Pancreas (tissue), 10 donors: Measurements from ENCODE around the gene PCYOX1L. TPM values are rescaled to one million over a fixed set of nuclear protein-coding genes. Genes with fewer than 3 reads are reported as not detected.

ENCODE experiments used
- ATAC-seq, 4 donors: fragments of 200-7000 bp; cut with Tn5 transposase; one replicate each; pipeline versions ENCODE4 v1.8.0 to v1.9.1; 2020; ENCODE audit warnings: mild to moderate bottlenecking in 4 of 4, moderate library complexity in 4 of 4
- DNase-seq, 6 donors: peaks; one replicate each; pipeline ENCODE4 v3.0.0-alpha.2; 2020
- FAIRE-seq: peaks from 2 replicates; lab custom pipeline; 2012; peaks lifted over from hg19 to GRCh38; lab: Jason Lieb, UNC
- H3K27ac ChIP-seq, 4 donors: fragments of 200-600 bp; sonication (generic); 1 replicate in 3 of 4; 2 replicates in 1 of 4; pipeline versions ENCODE4 v1.5.0 to v1.8.0; 2020
- H3K27me3 ChIP-seq, 4 donors: fragments of 200-600 bp; one replicate each; pipeline ENCODE4 v1.8.0; 2021
- H3K36me3 ChIP-seq, 3 donors: fragments of 200-600 bp; sonication (generic) in 1 of 3; one replicate each; pipeline versions ENCODE4 v1.5.0 to v1.8.0; 2020 to 2021
- H3K4me1 ChIP-seq, 3 donors: fragments of 200-600 bp; one replicate each; pipeline ENCODE4 v1.8.0; 2021
- H3K4me3 ChIP-seq, 4 donors: fragments of 200-600 bp; sonication (generic) in 2 of 4; one replicate each; pipeline versions ENCODE4 v1.5.0 to v1.8.0; 2020 to 2021
- H3K9me3 ChIP-seq, 4 donors: fragments of 200-600 bp; one replicate each; pipeline ENCODE4 v1.8.0; 2021
- WGBS, 2 donors: extraction: QIAGEN DNeasy Blood & Tissue Kit; methylation state at CpG; one replicate each; pipeline ENCODE4 v1.1.7; 2013; 5-methylcytosine and 5-hydroxymethylcytosine counted together
- intact Hi-C, 3 donors: fragments of 100-400 bp; cut with DNase I; formaldehyde crosslinking; loops; one replicate each; pipeline versions ENCODE4 v1.11.1 to v1.14.2; 2022
- polyA plus RNA-seq, 2 donors: library from polyadenylated mRNA; stranded (reverse); fragments of 200-250 nt; gene quantifications; one replicate each; pipeline ENCODE4 v1.2.3, GENCODE V29; 2013
- total RNA-seq, 6 donors: library from RNA; stranded (reverse); fragmentation: NEBNext Ultra II Directional in 4 of 6; extraction: Animal tissue kit (Norgen Biotek cat#: 25700) in 4 of 6; gene quantifications; one replicate each; pipeline versions ENCODE4 v1.2.1 to v1.2.4, GENCODE V29; 2021 to 2023
- TF ChIP-seq, protein P1 (sequence below), 4 donors: fragments of 200-600 bp; sonication (generic) in 3 of 4; IDR thresholded peaks; one replicate each; pipeline versions ENCODE4 v1.5.0 to v1.8.0; 2021; ENCODE audit warnings: antibody characterized with exemption in 4 of 4
- donor health status: healthy with polysubstance abuse.
- donor health status: DM: no; HTN: no; CAD: no; lungs with moderate emphysema.
- donor health status: DM: no; HTN: no; CAD: no.
- donor health status: control.
- donor health status: control.
- donor health status: Bipolar disorder and iron deficiency.
- donor health status: DM: yes; HTN: yes; CAD: no.
- donor health status: DM: no; HTN: no; CAD: no.
- donor health status: DM: no; HTN: no; CAD: no.
- donor health status: DM: yes; HTN: yes; CAD: no.

The PCYOX1L gene
- total and polyA plus RNA-seq, 8 donors, result 2.1 to 11.5 (median 3.8) TPM

DNA sequence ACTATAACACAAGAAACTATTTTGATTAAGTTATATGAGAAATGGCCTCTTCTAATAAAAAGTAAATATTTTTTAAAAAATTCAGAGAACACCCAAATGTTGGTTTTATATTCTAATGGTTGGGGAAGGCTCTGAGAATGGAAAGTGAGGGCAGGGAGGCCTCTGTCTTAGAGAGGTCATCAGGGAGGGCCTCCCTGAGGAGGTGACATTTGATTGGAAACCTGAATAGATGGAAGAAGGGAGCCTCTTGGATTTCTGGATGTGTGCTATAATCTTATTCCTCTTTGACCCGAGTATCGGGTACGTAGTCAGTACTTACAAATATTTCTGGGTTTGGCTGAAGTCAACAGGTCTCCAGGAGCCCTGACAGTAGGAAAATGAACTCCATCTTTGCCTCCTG is 38.7 kb upstream of the PCYOX1L start:
- H3K27me3 ChIP-seq, result no peaks in the 10 kb centered on the region
- H3K4me1 ChIP-seq, result peaks cover 7 to 10% (median 9%) of the 10 kb centered on the region in 3 donors
- DNase-seq, result no peak
- no peak overlapping the region for H3K4me3 ChIP-seq
- no peaks in the 10 kb centered on the region for H3K9me3 ChIP-seq
- FAIRE-seq, result no peak
- no peak overlapping the region for H3K27ac ChIP-seq
- intact Hi-C loops, result loop anchor here in 1 of 3 donors (5.0 to 10.0 kb wide), 2 partner anchors 48 to 116 kb away; no protein-coding TSS in a partner anchor
- ATAC-seq, result no peak
- TF ChIP-seq, protein P1, sequence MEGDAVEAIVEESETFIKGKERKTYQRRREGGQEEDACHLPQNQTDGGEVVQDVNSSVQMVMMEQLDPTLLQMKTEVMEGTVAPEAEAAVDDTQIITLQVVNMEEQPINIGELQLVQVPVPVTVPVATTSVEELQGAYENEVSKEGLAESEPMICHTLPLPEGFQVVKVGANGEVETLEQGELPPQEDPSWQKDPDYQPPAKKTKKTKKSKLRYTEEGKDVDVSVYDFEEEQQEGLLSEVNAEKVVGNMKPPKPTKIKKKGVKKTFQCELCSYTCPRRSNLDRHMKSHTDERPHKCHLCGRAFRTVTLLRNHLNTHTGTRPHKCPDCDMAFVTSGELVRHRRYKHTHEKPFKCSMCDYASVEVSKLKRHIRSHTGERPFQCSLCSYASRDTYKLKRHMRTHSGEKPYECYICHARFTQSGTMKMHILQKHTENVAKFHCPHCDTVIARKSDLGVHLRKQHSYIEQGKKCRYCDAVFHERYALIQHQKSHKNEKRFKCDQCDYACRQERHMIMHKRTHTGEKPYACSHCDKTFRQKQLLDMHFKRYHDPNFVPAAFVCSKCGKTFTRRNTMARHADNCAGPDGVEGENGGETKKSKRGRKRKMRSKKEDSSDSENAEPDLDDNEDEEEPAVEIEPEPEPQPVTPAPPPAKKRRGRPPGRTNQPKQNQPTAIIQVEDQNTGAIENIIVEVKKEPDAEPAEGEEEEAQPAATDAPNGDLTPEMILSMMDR (IDR thresholded peaks at IDR 0.05), result no peak
- no peaks in the 10 kb centered on the region for H3K36me3 ChIP-seq
- WGBS, 2 donors, result 89 to 94% methylated on average over 3 of the region's 3 CpGs

DNA sequence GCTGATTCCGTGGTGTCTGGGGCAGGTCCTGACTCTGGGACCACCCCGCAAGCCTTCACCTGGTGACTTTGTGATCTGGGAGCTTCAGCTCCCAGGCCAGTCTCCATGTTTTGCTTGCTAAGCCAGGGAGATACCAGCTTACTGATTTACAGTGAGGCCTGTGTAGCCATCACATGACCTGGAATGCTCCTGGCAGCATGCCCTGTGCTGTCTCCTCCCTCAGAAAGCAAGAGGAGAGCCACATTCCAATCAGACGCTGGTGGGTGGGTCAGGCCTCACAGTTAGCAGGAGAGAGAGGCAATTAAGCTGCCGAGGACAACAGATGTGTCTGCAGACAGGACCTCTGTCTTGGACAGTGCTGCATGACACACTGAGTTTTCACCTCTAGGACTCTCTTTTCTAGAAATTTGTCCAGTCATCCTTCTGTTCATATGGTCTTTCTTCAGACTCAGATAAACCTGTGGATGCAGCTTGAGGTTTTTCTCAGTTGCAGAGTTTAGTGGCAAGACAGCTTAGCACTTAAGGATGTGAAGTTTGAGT is 37.0 kb upstream of the PCYOX1L start:
- WGBS, 2 donors, result 10 to 11% methylated on average over 4 of the region's 4 CpGs
- H3K9me3 ChIP-seq, result no peaks in the 10 kb centered on the region
- ATAC-seq (peak; percentile 94 to 97 (median 96)), FAIRE-seq (peak; percentile 9), DNase-seq (peak; percentile 86 to 96 (median 90))
- H3K4me3 ChIP-seq, result no peak overlapping the region
- intact Hi-C loops, result no loop called here
- H3K27me3 ChIP-seq, result no peaks in the 10 kb centered on the region
- TF ChIP-seq, protein P1 (IDR thresholded peaks at IDR 0.05), result no peak
- peak overlapping the region; percentile 51 to 68 (median 66) for H3K27ac ChIP-seq
- H3K36me3 ChIP-seq, result no peaks in the 10 kb centered on the region
- H3K4me1 ChIP-seq, result peaks cover 7 to 10% (median 9%) of the 10 kb centered on the region in 3 donors

DNA sequence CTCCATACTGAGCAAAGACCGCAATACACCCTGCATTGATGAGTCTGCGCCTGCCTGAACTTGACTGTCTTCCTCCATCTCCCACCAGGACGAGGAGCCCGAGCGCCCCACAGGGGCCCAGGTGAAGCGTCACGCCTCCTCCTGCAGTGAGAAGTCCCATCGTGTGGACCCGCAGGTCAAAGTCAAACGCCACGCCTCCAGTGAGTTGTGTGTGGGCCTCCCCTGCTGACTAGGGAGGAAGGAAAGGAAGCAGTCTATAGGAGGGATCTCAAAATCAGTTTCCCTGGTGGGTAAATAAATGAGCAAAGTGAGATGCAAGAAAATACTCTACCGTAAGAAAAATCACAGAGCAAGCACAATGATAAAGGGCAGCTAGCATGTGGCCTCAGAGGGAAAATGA is 35.3 kb upstream of the PCYOX1L start:
- TF ChIP-seq, protein P1 (IDR thresholded peaks at IDR 0.05), result no peak
- H3K27me3 ChIP-seq, result no peaks in the 10 kb centered on the region
- no peak for DNase-seq
- 80 to 86% methylated on average over 12 of the region's 12 CpGs for WGBS, 2 donors
- no peak for ATAC-seq
- no peak overlapping the region for H3K27ac ChIP-seq
- intact Hi-C loops, result no loop called here
- no peaks in the 10 kb centered on the region for H3K36me3 ChIP-seq
- no peaks in the 10 kb centered on the region for H3K9me3 ChIP-seq
- FAIRE-seq, result no peak
- peaks cover 7 to 10% (median 9%) of the 10 kb centered on the region in 3 donors for H3K4me1 ChIP-seq
- H3K4me3 ChIP-seq, result no peak overlapping the region

DNA sequence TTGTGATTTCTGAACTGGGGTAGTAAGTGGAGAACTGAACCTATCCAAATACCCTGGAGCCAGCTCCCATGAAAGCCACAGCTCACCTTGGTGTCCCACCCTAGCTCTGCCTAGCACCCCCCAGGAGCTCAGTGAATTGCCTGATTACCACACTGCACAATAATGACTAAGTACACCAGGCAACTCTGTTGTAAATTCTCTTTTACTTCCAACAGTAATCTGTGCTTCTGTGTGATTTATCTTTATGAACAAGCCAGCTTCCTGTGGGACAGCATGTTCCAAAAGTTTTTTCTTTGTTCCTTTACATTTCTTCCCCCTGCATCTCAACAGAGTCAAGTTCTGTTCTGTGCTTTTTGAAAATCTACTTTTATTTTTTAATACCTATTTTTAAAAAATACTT is 34.6 kb upstream of the PCYOX1L start:
- intact Hi-C loops, result no loop called here
- no peak overlapping the region for H3K4me3 ChIP-seq
- H3K36me3 ChIP-seq, result no peaks in the 10 kb centered on the region
- H3K4me1 ChIP-seq, result peaks cover 7 to 10% (median 9%) of the 10 kb centered on the region in 3 donors
- no peak overlapping the region for H3K27ac ChIP-seq
- H3K27me3 ChIP-seq, result no peaks in the 10 kb centered on the region
- H3K9me3 ChIP-seq, result no peaks in the 10 kb centered on the region
- DNase-seq, result no peak
- ATAC-seq, result no peak
- no peak for FAIRE-seq
- TF ChIP-seq, protein P1 (IDR thresholded peaks at IDR 0.05), result no peak

DNA sequence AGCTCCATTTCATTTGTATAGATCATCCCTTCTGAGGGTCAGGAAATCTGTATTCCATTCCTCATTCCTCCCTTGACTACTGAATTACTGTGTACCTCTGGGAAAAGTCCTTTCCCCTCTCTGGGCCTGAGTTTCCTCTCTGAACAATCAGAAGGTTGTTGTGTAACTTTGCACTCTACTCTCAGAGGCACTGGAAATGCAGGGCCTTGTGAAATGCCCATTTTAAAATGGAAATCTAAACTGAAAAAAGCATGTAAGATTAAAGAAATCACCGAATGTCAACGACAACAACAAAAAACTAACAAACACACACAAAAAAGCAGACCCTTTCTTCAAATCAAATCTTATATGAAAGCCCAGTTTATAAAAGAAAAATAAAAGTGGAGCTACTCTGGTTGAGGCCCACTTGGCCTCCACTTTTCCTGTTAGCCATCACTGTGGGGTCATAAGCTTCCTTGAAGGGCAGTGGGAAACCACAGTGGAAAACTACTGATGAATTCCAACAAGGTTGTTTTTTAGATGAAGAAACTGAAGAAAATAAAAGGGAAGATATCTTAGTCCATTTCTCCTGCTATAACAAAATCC is 34.1 kb upstream of the PCYOX1L start:
- Histone ChIP-seq H3K27me3 (no peaks in the 10 kb centered on the region), H3K4me1 (peaks cover 7 to 10% (median 9%) of the 10 kb centered on the region in 3 donors), H3K36me3 (no peaks in the 10 kb centered on the region), H3K9me3 (no peaks in the 10 kb centered on the region), H3K4me3 (no peak overlapping the region), H3K27ac (no peak overlapping the region)
- TF ChIP-seq, protein P1 (IDR thresholded peaks at IDR 0.05), result no peak
- FAIRE-seq, result no peak
- intact Hi-C loops, result no loop called here
- 65 to 76% methylated on average over 2 of the region's 2 CpGs for WGBS, 2 donors
- no peak for DNase-seq
- no peak for ATAC-seq
